ENCODE data around the gene TLX1.

DNA sequence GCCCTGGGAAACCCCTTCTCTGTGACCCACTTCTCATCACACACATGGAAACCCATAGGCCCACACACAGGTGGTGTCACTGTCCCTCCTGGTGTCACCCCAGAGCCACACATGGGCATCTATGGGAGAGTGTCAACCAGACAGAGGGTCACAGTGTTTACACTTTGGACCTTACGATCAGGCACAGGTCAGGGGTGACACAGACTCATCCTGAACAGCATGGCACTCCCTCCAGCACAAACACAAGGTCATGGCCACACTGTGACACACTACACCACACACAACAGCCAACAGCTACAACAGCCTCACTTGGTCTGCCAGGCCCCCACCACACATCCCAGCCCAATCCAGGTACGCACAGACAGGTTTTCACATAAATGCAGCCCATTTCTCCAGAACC is 6.2 kb downstream of the TLX1 start:
- TF ChIP-seq, protein P1, sequence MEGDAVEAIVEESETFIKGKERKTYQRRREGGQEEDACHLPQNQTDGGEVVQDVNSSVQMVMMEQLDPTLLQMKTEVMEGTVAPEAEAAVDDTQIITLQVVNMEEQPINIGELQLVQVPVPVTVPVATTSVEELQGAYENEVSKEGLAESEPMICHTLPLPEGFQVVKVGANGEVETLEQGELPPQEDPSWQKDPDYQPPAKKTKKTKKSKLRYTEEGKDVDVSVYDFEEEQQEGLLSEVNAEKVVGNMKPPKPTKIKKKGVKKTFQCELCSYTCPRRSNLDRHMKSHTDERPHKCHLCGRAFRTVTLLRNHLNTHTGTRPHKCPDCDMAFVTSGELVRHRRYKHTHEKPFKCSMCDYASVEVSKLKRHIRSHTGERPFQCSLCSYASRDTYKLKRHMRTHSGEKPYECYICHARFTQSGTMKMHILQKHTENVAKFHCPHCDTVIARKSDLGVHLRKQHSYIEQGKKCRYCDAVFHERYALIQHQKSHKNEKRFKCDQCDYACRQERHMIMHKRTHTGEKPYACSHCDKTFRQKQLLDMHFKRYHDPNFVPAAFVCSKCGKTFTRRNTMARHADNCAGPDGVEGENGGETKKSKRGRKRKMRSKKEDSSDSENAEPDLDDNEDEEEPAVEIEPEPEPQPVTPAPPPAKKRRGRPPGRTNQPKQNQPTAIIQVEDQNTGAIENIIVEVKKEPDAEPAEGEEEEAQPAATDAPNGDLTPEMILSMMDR (IDR thresholded peaks at IDR 0.05; ENCODE audit: poor library complexity) = no peak
- no peak for TF ChIP-seq EZH2 (IDR thresholded peaks at IDR 0.05; ENCODE audit: borderline replicate concordance)
